CD4-positive, alpha-beta T cell (primary cell): Measurements from ENCODE around the gene UEVLD. TPM values are rescaled to one million over a fixed set of nuclear protein-coding genes. Genes with fewer than 3 reads are reported as not detected.

Experiments used
- ATAC-seq: fragments of 200-7000 bp; cut with Tn5 transposase; one replicate; pipeline ENCODE4 v1.10.0; 2022; ENCODE audit warnings: mild to moderate bottlenecking; ENCODE audit not compliant: poor library complexity
- CTCF ChIA-PET: fragments of 350-600 bp; sonication (Branson Sonifier 250); formaldehyde crosslinking; loops from one replicate; lab custom pipeline; 2021; ENCODE audit warnings: antibody characterized with exemption, inconsistent platforms; lab: Charles Lee
- POLR2A ChIA-PET: fragments of 350-600 bp; sonication (Branson Sonifier 250); formaldehyde crosslinking; loops from one replicate; lab custom pipeline; 2021; ENCODE audit warnings: antibody characterized with exemption, inconsistent platforms; lab: Charles Lee
- DNase-seq, 14 experiments: peaks; one replicate each; pipeline ENCODE4 v3.0.0-alpha.2; 2013 to 2020; ENCODE audit warnings: mixed read lengths in 2 of 14
- H3K27ac ChIP-seq, 2 donors: one replicate each; pipeline versions ENCODE4 v1.5.1 to v1.7.0; 2013; ENCODE audit warnings: low read length in 2 of 2, low read depth in 1 of 2, mild to moderate bottlenecking in 1 of 2
- H3K27me3 ChIP-seq, 2 experiments: 1 replicate in 1 of 2; 2 replicates in 1 of 2; pipeline versions ENCODE4 v1.6.1 to v1.7.0; 2013; ENCODE audit warnings: low read length in 2 of 2, control low read depth in 1 of 2, mild to moderate bottlenecking in 1 of 2, moderate library complexity in 1 of 2; ENCODE audit not compliant: insufficient read depth in 2 of 2, control insufficient read depth in 1 of 2
- H3K36me3 ChIP-seq: one replicate; pipeline ENCODE4 v1.6.1; 2013; ENCODE audit warnings: low read length, control low read depth; ENCODE audit not compliant: insufficient read depth
- H3K4me1 ChIP-seq: one replicate; pipeline ENCODE4 v1.6.1; 2013; ENCODE audit warnings: low read length, control low read depth; ENCODE audit not compliant: insufficient read depth
- H3K4me3 ChIP-seq: one replicate; pipeline ENCODE4 v1.5.1; 2013; ENCODE audit warnings: mild to moderate bottlenecking, low read length, moderate library complexity
- H3K9me3 ChIP-seq, 2 experiments: 1 replicate in 1 of 2; 2 replicates in 1 of 2; pipeline versions ENCODE4 v1.6.1 to v1.7.0; 2013; ENCODE audit warnings: low read length in 2 of 2, mild to moderate bottlenecking in 2 of 2, control low read depth in 1 of 2, moderate library complexity in 1 of 2; ENCODE audit not compliant: control insufficient read depth in 1 of 2, insufficient read depth in 1 of 2
- H3K27ac Mint-ChIP-seq: one replicate; pipeline ENCODE4 v1.8.0; 2020; ENCODE audit warnings: mixed read lengths
- H3K27me3 Mint-ChIP-seq: one replicate; pipeline ENCODE4 v1.8.0; 2021; ENCODE audit warnings: mixed read lengths
- H3K36me3 Mint-ChIP-seq: one replicate; pipeline ENCODE4 v1.8.0; 2021; ENCODE audit warnings: low read depth, mixed read lengths
- H3K4me1 Mint-ChIP-seq: one replicate; pipeline ENCODE4 v1.8.0; 2021; ENCODE audit warnings: low read depth, mixed read lengths
- H3K4me3 Mint-ChIP-seq: one replicate; pipeline ENCODE4 v1.8.0; 2020; ENCODE audit warnings: mild to moderate bottlenecking, mixed read lengths
- H3K9me3 Mint-ChIP-seq: one replicate; pipeline ENCODE4 v1.8.0; 2020; ENCODE audit warnings: mixed read lengths
- intact Hi-C, 2 experiments: fragments of 100-400 bp; cut with DNase I in 1 of 2; cut with micrococcal nuclease in 1 of 2; formaldehyde crosslinking; loops; one replicate each; pipeline versions ENCODE4 v1.15.1 to v1.9.0; 2023 to 2025; cut with DNase I, micrococcal nuclease
- total RNA-seq, 174 experiments: library from RNA in 2 of 174; stranded (reverse) in 2 of 174; gene quantifications; one replicate each; pipeline ENCODE4 v1.2.3 and lab custom pipeline; 2021 to 2026
- TF ChIP-seq, protein P1 (sequence below): fragments of 200-600 bp; IDR thresholded peaks from one replicate; pipeline ENCODE4 v1.8.0; 2022; ENCODE audit warnings: antibody characterized with exemption, mild to moderate bottlenecking

Gene UEVLD
- total RNA-seq, 2 experiments from 2014 or later, result 1.5 to 2.9 TPM

DNA sequence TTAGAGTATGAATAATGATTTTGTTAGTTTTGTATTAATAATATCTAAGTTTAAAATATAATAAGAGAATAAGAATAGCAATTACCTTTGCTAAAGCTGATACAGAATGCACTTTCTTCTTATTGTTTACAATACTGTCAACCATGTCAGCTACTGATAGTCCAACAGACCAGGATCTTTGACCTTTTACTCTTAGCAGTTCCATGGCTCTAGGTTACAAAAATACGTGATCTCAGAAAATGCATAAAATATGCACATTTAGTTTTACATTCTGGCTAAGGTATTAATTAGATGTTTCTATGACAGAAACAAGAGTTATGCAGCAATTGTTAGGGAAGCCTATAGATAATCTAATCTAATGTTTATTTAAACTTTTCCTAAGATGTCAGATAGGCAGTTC, 54.3 kb downstream of the UEVLD start:
- no peaks in the 10 kb centered on the region for H3K9me3 Mint-ChIP-seq
- DNase-seq (no peak), ATAC-seq (no peak)
- no peaks in the 10 kb centered on the region for H3K27me3 Mint-ChIP-seq
- Histone ChIP-seq H3K27me3 (no peaks in the 10 kb centered on the region), H3K4me1 (no peaks in the 10 kb centered on the region), H3K27ac (no peak overlapping the region), H3K4me3 (no peak overlapping the region), H3K36me3 (no peaks in the 10 kb centered on the region), H3K9me3 (no peaks in the 10 kb centered on the region)
- H3K4me1 Mint-ChIP-seq, result peaks cover 8% of the 10 kb centered on the region
- intact Hi-C loops, result no loop called here
- CTCF ChIA-PET, result interaction anchor here (1.0 kb wide), 1 partner anchor 56 kb away, joined by 3 read pairs; no protein-coding TSS in a partner anchor
- POLR2A ChIA-PET, result no interaction called here
- no peaks in the 10 kb centered on the region for H3K36me3 Mint-ChIP-seq
- H3K27ac Mint-ChIP-seq, result no peak overlapping the region
- no peak overlapping the region for H3K4me3 Mint-ChIP-seq
- TF ChIP-seq, protein P1, sequence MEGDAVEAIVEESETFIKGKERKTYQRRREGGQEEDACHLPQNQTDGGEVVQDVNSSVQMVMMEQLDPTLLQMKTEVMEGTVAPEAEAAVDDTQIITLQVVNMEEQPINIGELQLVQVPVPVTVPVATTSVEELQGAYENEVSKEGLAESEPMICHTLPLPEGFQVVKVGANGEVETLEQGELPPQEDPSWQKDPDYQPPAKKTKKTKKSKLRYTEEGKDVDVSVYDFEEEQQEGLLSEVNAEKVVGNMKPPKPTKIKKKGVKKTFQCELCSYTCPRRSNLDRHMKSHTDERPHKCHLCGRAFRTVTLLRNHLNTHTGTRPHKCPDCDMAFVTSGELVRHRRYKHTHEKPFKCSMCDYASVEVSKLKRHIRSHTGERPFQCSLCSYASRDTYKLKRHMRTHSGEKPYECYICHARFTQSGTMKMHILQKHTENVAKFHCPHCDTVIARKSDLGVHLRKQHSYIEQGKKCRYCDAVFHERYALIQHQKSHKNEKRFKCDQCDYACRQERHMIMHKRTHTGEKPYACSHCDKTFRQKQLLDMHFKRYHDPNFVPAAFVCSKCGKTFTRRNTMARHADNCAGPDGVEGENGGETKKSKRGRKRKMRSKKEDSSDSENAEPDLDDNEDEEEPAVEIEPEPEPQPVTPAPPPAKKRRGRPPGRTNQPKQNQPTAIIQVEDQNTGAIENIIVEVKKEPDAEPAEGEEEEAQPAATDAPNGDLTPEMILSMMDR, result no peak

DNA sequence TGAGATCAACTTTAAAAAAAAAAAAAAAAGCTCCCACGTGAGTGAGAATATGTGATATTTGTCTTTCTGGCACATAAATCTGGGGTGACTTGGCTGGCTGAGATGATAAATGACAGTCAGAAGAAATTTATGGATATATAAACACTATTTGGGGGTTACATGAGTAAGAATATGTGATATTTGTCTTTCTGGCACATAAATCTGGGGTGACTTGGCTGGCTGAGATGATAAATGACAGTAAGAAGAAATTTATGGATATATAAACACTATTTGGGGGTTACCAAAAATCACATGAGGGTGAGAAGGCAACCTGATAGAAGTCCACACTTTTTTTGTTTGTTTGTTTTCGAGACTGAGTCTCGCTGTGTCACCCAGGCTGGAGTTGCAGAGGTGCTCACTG, 55.2 kb downstream of the UEVLD start:
- no peaks in the 10 kb centered on the region for H3K27me3 ChIP-seq
- no peaks in the 10 kb centered on the region for H3K9me3 Mint-ChIP-seq
- no peaks in the 10 kb centered on the region for H3K36me3 Mint-ChIP-seq
- no peak overlapping the region for H3K27ac ChIP-seq
- H3K27ac Mint-ChIP-seq, result no peak overlapping the region
- ChIA-PET CTCF (interaction anchor here (1.0 kb wide), 1 partner anchor 57 kb away, joined by 3 read pairs; no protein-coding TSS in a partner anchor), POLR2A (no interaction called here)
- H3K4me3 ChIP-seq, result no peak overlapping the region
- DNase-seq (no peak), ATAC-seq (no peak)
- no peak overlapping the region for H3K4me3 Mint-ChIP-seq
- H3K4me1 Mint-ChIP-seq, result peaks cover 13% of the 10 kb centered on the region
- no peaks in the 10 kb centered on the region for H3K36me3 ChIP-seq
- no peaks in the 10 kb centered on the region for H3K27me3 Mint-ChIP-seq
- H3K9me3 ChIP-seq, result no peaks in the 10 kb centered on the region
- no peaks in the 10 kb centered on the region for H3K4me1 ChIP-seq
- TF ChIP-seq, protein P1, result no peak
- intact Hi-C loops, result no loop called here

DNA sequence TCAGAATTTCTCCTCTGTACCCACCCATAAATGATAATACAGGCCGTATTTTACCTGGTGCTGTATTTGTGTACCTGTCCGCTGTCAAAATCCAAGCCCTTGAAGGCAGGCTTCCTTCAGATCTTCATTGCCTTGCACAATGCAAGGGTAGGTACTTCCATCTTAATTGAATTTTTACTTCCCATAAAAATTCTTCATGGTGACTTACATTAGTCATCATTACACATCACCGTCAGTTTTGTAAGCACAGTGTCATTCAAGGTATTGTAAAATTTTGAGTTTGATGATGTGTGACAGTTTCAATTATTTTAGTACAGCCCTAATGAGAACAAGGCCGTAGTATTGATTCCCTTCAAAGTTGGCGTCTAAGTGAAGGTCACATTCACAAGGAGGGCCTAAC, 61.0 kb downstream of the UEVLD start:
- Mint-ChIP-seq H3K9me3 (no peaks in the 10 kb centered on the region), H3K4me3 (peak overlapping the region; percentile 100), H3K4me1 (peaks cover 62% of the 10 kb centered on the region), H3K27me3 (no peaks in the 10 kb centered on the region), H3K36me3 (peaks cover 44% of the 10 kb centered on the region), H3K27ac (peak overlapping the region; percentile 100)
- TF ChIP-seq, protein P1, result no peak
- Histone ChIP-seq H3K4me3 (peak overlapping the region; percentile 88), H3K27me3 (no peaks in the 10 kb centered on the region), H3K36me3 (peaks cover 8% of the 10 kb centered on the region), H3K4me1 (peaks cover 25% of the 10 kb centered on the region), H3K27ac (peak overlapping the region; percentile 99 to 100), H3K9me3 (no peaks in the 10 kb centered on the region)
- POLR2A ChIA-PET, result interaction anchor here (0.5 to 3.1 kb wide), 21 partner anchors 8 to 1450 kb away, joined by 3 to 54 read pairs (median 6); partner anchors contain the start of genes GTF2H1, HPS5, LDHA and RPS13
- CTCF ChIA-PET, result interaction anchor here (1.7 kb wide), 1 partner anchor 13 kb away, joined by 7 read pairs; no protein-coding TSS in a partner anchor
- DNase-seq, result peak in 3 of 14 experiments; percentile 32 to 53 (median 53)
- intact Hi-C loops, result loop anchor here (1.0 to 10.0 kb wide), 8 partner anchors 57 to 1857 kb away; partner anchors contain the start of genes GTF2H1 (in 1 of the 2), HPS5 (in 1 of the 2), LDHA (in 1 of the 2) and PRMT3 (in 1 of the 2)
- peak; percentile 6 for ATAC-seq
